ENCODE results near the gene DOK4. TPM values are rescaled to one million over a fixed set of nuclear protein-coding genes. Genes with fewer than 3 reads are reported as not detected.

Gene DOK4
- total and polyA plus RNA-seq, 2 donors (not counting 3 experiments of a cell fraction or from before 2014, with no cell fraction given): 22.3 to 23.4 TPM

DNA sequence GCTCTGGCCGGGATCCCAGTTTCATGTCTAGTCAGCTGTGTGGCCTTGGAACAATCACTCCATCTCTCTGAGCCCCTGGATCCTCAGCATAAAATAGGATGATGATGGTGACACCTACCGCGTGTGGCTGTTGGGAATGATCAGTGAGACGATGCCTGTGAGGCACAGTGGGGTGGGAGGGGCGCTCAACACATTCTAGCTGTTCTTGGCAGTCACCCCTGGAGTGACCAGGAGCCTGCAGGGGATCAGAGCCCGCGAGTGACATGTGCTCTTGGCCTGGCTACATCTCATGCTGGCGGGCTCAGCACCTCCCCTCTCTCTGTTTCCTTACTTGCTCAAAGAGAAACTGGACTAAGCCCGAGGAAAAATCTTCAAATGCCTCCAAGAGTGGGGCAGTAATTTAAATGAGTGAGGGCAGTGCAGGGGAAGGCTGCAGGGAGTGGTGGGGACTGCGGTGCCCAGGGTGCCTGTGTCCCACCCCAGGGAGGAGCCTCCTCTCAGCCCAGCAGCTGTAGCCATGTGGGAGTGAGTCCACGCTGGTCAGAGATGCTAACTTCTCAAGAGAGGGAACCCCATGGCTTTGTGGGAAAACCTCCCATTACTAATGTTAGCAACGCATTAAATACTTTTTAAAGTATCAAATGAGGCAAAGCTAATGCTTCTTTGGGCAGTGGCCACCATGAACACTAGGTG, 23.1 kb upstream of the DOK4 start:
- H3K4me3 ChIP-seq (replicated peaks in 1 of 3; ENCODE audit: insufficient read depth in 1 of 3, low read depth in 1 of 3, low read length in 3 of 3): no peak overlapping the region
- no peak for DNase-seq (ENCODE audit: low read depth, low spot score)
- intact Hi-C loops (cut with micrococcal nuclease) (no loop called here), dilution Hi-C loops (cut with MboI; ENCODE audit: extremely low pct_ligation_motif_present, low sequenced_read_pairs) (no loop called here)
- FAIRE-seq: no peak
- no peaks in the 10 kb centered on the region for H3K9me1 ChIP-seq (replicated peaks; ENCODE audit: control insufficient read depth, extremely low read depth, insufficient read depth, low read length)
- BruUV-seq (replicated peaks): no TSS peak
- TF ChIP-seq FOS (IDR thresholded peaks at IDR 0.05; ENCODE audit: borderline replicate concordance, insufficient read depth, low read length): no peak
- TF ChIP-seq POLR2AphosphoS5 (IDR thresholded peaks at IDR 0.05; ENCODE audit: insufficient read depth, low read depth, low read length): no peak
- peaks cover 0 to 6% of the 10 kb centered on the region in 2 experiments for H3K27me3 ChIP-seq (ENCODE audit: control insufficient read depth in 2 of 2, insufficient read depth in 2 of 2, low read length in 2 of 2)
- no peak overlapping the region for H3K9ac ChIP-seq (replicated peaks; ENCODE audit: extremely low read depth, insufficient read depth, low read length)
- H2AFZ ChIP-seq (ENCODE audit: low read depth, low read length): no peak overlapping the region
- POLR2A ChIA-PET: no interaction called here
- no peak overlapping the region for H3K4me2 ChIP-seq (ENCODE audit: insufficient read depth, low read length)
- CTCF ChIA-PET: interaction anchor here (2.4 kb wide), 1 partner anchor 11 kb away, joined by 13 read pairs; no protein-coding TSS in a partner anchor
- no peaks in the 10 kb centered on the region for H4K20me1 ChIP-seq (replicated peaks; ENCODE audit: control insufficient read depth, extremely low read depth, insufficient read depth, low read length)
- no peaks in the 10 kb centered on the region for H3K9me3 ChIP-seq (replicated peaks; ENCODE audit: control insufficient read depth, insufficient read depth, low read length)
- H3K36me3 ChIP-seq (ENCODE audit: control insufficient read depth in 2 of 2, extremely low read depth in 1 of 2, insufficient read depth in 2 of 2, low read length in 2 of 2): peaks cover 0 to 2% of the 10 kb centered on the region in 2 experiments
- H3K4me1 ChIP-seq (ENCODE audit: control insufficient read depth, extremely low read depth, insufficient read depth, low read length): no peaks in the 10 kb centered on the region
- no peak overlapping the region for H3K27ac ChIP-seq (ENCODE audit: insufficient read depth, low read depth, low read length)
- H3K79me2 ChIP-seq (ENCODE audit: control insufficient read depth, insufficient read depth, low read length): no peaks in the 10 kb centered on the region

- H3K36me3 ChIP-seq (ENCODE audit: control insufficient read depth in 2 of 2, extremely low read depth in 1 of 2, insufficient read depth in 2 of 2, low read length in 2 of 2): peaks cover 0 to 2% of the 10 kb centered on the region in 2 experiments
- no peak overlapping the region for H3K4me3 ChIP-seq (replicated peaks in 1 of 3; ENCODE audit: insufficient read depth in 1 of 3, low read depth in 1 of 3, low read length in 3 of 3)
- H3K27ac ChIP-seq (ENCODE audit: insufficient read depth, low read depth, low read length): no peak overlapping the region
- no peaks in the 10 kb centered on the region for H3K9me3 ChIP-seq (replicated peaks; ENCODE audit: control insufficient read depth, insufficient read depth, low read length)
- H3K27me3 ChIP-seq (ENCODE audit: control insufficient read depth in 2 of 2, insufficient read depth in 2 of 2, low read length in 2 of 2): peaks cover 0 to 6% of the 10 kb centered on the region in 2 experiments
- BruUV-seq (replicated peaks): no TSS peak
- TF ChIP-seq POLR2AphosphoS5 (IDR thresholded peaks at IDR 0.05; ENCODE audit: insufficient read depth, low read depth, low read length) (no peak), MAX (IDR thresholded peaks at IDR 0.05; ENCODE audit: insufficient read depth, insufficient read length) (no peak), JUN (IDR thresholded peaks at IDR 0.05; ENCODE audit: borderline replicate concordance, insufficient read depth, insufficient read length, low read depth) (no peak), POLR2A (IDR thresholded peaks at IDR 0.05; ENCODE audit: low read depth, low read length) (no peak), MYC (IDR thresholded peaks at IDR 0.05; ENCODE audit: low read depth, low read length) (no peak), FOS (IDR thresholded peaks at IDR 0.05; ENCODE audit: borderline replicate concordance, insufficient read depth, low read length) (no peak), EZH2 (IDR thresholded peaks at IDR 0.05; ENCODE audit: borderline replicate concordance, low read depth, low read length, severe bottlenecking) (no peak), GATA2 (IDR thresholded peaks at IDR 0.05; ENCODE audit: insufficient read depth, insufficient read length, low read depth, low read length) (no peak), CTCF (IDR thresholded peaks at IDR 0.05; ENCODE audit: extremely low read depth in 1 of 2, insufficient read depth in 1 of 2, low read depth in 1 of 2, low read length in 2 of 2) (no peak)
- no peak overlapping the region for H3K9ac ChIP-seq (replicated peaks; ENCODE audit: extremely low read depth, insufficient read depth, low read length)
- CTCF ChIA-PET: interaction anchor here (1.4 to 2.4 kb wide), 2 partner anchors 9 to 12 kb away, joined by 4 to 13 read pairs; no protein-coding TSS in a partner anchor
- FAIRE-seq (no peak), DNase-seq (ENCODE audit: low read depth, low spot score) (no peak)
- dilution Hi-C loops (cut with MboI; ENCODE audit: extremely low pct_ligation_motif_present, low sequenced_read_pairs) (no loop called here), intact Hi-C loops (cut with micrococcal nuclease) (no loop called here)
- H3K4me1 ChIP-seq (ENCODE audit: control insufficient read depth, extremely low read depth, insufficient read depth, low read length): no peaks in the 10 kb centered on the region
- no peaks in the 10 kb centered on the region for H3K9me1 ChIP-seq (replicated peaks; ENCODE audit: control insufficient read depth, extremely low read depth, insufficient read depth, low read length)
- H2AFZ ChIP-seq (ENCODE audit: low read depth, low read length): no peak overlapping the region
- POLR2A ChIA-PET: no interaction called here
- H3K4me2 ChIP-seq (ENCODE audit: insufficient read depth, low read length): no peak overlapping the region
- no peaks in the 10 kb centered on the region for H3K79me2 ChIP-seq (ENCODE audit: control insufficient read depth, insufficient read depth, low read length)
- H4K20me1 ChIP-seq (replicated peaks; ENCODE audit: control insufficient read depth, extremely low read depth, insufficient read depth, low read length): no peaks in the 10 kb centered on the region
Measured at GRCh38 chr16:57508035-57508425, 21.7 kb upstream of the DOK4 start.

Data from endothelial cell of umbilical vein (primary cell).